Psoas muscle (tissue), 8 donors: ENCODE data around the gene CHD2. TPM values are rescaled to one million over a fixed set of nuclear protein-coding genes. Genes with fewer than 3 reads are reported as not detected.
A peak's percentile ranks its signal among the peaks of the same experiment; 100 is the strongest.

Experiments
- ATAC-seq, 4 donors: fragments of 200-7000 bp; cut with Tn5 transposase; one replicate each; pipeline ENCODE4 v1.9.1; 2020; ENCODE audit warnings: moderate library complexity in 3 of 4, mild to moderate bottlenecking in 2 of 4
- DNase-seq, 2 donors: peaks; one replicate each; pipeline ENCODE4 v3.0.0-alpha.2; 2020
- H3K27ac ChIP-seq: fragments of 200-600 bp; one replicate; pipeline ENCODE4 v1.8.0; 2022
- H3K27me3 ChIP-seq, 3 donors: fragments of 200-600 bp in 1 of 3; one replicate each; pipeline versions ENCODE4 v1.6.1 to v1.8.0; 2013 to 2022; ENCODE audit warnings: low read length in 2 of 3, mild to moderate bottlenecking in 2 of 3, moderate library complexity in 1 of 3; ENCODE audit not compliant: insufficient read depth in 3 of 3
- H3K36me3 ChIP-seq, 2 donors: fragments of 200-600 bp in 1 of 2; one replicate each; pipeline versions ENCODE4 v1.6.1 to v1.8.0; 2013 to 2022; ENCODE audit warnings: low read depth in 1 of 2, mild to moderate bottlenecking in 1 of 2, moderate library complexity in 1 of 2; ENCODE audit not compliant: insufficient read depth in 1 of 2
- H3K4me1 ChIP-seq: fragments of 200-600 bp; one replicate; pipeline ENCODE4 v1.8.0; 2022
- H3K4me3 ChIP-seq: fragments of 200-600 bp; one replicate; pipeline ENCODE4 v1.8.0; 2022; ENCODE audit warnings: mild to moderate bottlenecking
- H3K9me3 ChIP-seq: fragments of 200-600 bp; one replicate; pipeline ENCODE4 v1.8.0; 2022
- WGBS, 3 donors: extraction: QIAGEN DNeasy Blood & Tissue Kit; methylation state at CpG; one replicate each; pipeline versions ENCODE4 v1.1.6 to v1.1.7; 2013; 5-methylcytosine and 5-hydroxymethylcytosine counted together
- intact Hi-C, 2 donors: fragments of 100-400 bp; cut with DNase I; formaldehyde crosslinking; loops; one replicate each; pipeline versions ENCODE4 v1.11.0 to v1.14.2; 2022
- polyA plus RNA-seq, 3 donors: library from polyadenylated mRNA; stranded (reverse); fragments of 200-250 nt; gene quantifications; one replicate each; pipeline ENCODE4 v1.2.3, GENCODE V29; 2013
- total RNA-seq, 4 donors: library from RNA; stranded (reverse); fragmentation: NEBNext Ultra II Directional in 2 of 4; extraction: Animal tissue kit (Norgen Biotek cat#: 25700) in 2 of 4; gene quantifications; one replicate each; pipeline versions ENCODE4 v1.2.1 to v1.2.4, GENCODE V29; 2021 to 2023
- TF ChIP-seq, protein P1 (sequence below): fragments of 200-600 bp; IDR thresholded peaks from one replicate; pipeline ENCODE4 v1.8.0; 2022; ENCODE audit warnings: antibody characterized with exemption
- donor health status: healthy with polysubstance abuse.
- donor health status: DM: no; HTN: no; CAD: no; lungs with moderate emphysema.
- donor health status: Bipolar disorder and iron deficiency.
- donor health status: healthy.
- donor health status: DM: yes; HTN: yes; CAD: no.
- donor health status: DM: no; HTN: no; CAD: no.
- donor health status: DM: no; HTN: no; CAD: no.
- donor health status: DM: yes; HTN: yes; CAD: no.

Gene CHD2
- total and polyA plus RNA-seq, 7 donors, result 11.1 to 53.0 (median 40.9) TPM

DNA sequence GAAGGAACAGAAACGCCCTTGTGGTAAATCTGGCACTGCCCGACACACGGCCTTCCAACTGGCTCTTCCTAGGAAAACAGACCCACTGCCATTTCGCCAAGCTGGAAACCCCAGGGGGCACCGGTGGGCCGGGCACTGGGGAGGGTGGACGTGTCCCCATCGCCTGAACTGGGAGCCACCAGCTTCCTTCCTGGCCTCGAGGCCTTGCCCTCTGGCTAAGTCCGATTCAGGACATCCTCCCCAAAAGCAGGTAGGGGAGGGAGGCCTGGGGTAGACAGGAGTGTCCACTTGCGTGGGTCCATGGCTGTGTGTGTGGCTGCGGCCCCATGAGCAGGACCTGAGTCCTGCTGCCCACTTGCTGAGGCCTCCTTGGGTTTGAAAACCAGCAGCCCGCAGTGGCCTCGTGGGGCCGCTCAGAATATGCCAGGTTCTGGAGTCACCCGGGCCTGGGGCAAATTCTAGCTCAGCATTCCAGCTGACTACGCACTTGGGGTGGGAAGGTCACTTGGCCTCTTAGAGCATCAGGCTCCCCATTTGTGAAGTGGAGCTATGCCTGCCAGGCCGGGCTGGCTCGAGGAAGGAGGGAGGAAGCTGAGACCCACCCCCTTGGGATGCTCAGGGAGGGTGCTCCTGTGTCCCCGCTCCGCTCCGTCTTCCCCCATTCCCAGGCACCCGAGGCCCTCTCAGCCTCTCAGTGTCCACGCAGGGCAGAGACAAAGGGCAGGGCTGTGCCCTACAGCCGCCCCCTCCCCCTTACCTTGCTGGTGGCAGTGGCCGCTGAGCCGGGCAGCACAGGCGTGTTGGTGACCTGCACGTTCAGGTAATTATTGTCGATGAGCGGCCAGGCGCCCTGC is 151.3 kb downstream of the CHD2 start:
- H3K9me3 ChIP-seq, result no peaks in the 10 kb centered on the region
- peaks cover 0 to 83% of the 10 kb centered on the region in 2 donors for H3K36me3 ChIP-seq
- no peak for DNase-seq
- no peaks in the 10 kb centered on the region for H3K27me3 ChIP-seq
- TF ChIP-seq, protein P1, sequence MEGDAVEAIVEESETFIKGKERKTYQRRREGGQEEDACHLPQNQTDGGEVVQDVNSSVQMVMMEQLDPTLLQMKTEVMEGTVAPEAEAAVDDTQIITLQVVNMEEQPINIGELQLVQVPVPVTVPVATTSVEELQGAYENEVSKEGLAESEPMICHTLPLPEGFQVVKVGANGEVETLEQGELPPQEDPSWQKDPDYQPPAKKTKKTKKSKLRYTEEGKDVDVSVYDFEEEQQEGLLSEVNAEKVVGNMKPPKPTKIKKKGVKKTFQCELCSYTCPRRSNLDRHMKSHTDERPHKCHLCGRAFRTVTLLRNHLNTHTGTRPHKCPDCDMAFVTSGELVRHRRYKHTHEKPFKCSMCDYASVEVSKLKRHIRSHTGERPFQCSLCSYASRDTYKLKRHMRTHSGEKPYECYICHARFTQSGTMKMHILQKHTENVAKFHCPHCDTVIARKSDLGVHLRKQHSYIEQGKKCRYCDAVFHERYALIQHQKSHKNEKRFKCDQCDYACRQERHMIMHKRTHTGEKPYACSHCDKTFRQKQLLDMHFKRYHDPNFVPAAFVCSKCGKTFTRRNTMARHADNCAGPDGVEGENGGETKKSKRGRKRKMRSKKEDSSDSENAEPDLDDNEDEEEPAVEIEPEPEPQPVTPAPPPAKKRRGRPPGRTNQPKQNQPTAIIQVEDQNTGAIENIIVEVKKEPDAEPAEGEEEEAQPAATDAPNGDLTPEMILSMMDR, result no peak
- peaks cover 9% of the 10 kb centered on the region for H3K4me1 ChIP-seq
- H3K27ac ChIP-seq, result peak overlapping the region; percentile 46
- WGBS, 3 donors, result 60 to 76% (median 64%) methylated on average over 32 of the region's 32 CpGs
- intact Hi-C loops, result no loop called here
- H3K4me3 ChIP-seq, result no peak overlapping the region
- peak in 1 of 4 donors; percentile 6 for ATAC-seq

DNA sequence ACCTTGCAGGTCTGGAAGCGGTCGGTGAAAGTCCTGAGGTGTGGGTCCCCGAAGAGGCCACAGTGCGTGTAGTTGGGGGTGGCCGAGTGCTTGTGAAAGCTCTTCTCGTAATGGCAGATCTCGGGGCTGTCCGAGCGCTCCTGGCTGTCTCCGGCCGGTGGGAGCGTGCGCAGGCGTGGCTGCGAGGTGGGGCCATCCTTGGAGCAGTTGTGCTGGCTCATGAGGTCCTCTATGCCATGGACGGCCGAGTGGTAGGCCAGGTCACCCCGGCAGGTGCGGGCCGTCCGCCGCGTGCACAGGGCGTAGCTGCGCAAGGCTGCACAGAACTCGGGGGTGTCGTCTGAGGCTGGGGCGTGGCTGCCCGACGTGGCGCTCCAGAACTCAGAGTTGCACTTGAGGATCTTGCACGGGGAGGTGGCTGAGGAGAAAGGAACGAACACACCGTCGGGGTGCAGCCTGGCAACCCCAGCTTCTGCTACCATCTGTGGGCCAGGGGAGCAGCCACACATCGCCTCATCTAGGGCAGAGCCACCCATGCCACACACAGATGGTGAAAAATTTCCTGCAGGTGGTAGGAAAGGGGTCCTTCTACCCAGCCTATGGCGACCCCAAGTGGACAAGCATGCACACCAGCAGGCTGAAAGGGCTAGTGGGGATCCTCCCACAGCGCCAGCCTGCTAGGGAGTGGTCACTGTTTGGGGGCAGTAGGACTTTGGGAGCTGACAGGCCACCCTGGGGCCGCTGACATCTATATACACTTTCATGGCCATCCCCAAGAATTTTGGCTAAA is 152.2 kb downstream of the CHD2 start:
- intact Hi-C loops, result no loop called here
- Histone ChIP-seq H3K27me3 (no peaks in the 10 kb centered on the region), H3K36me3 (peaks cover 0 to 74% of the 10 kb centered on the region in 2 donors), H3K4me3 (no peak overlapping the region), H3K4me1 (peaks cover 18% of the 10 kb centered on the region), H3K9me3 (no peaks in the 10 kb centered on the region), H3K27ac (no peak overlapping the region)
- WGBS, 3 donors, result 85 to 87% (median 86%) methylated on average over 39 of the region's 39 CpGs
- TF ChIP-seq, protein P1, result no peak
- ATAC-seq (peak in 1 of 4 donors; percentile 3), DNase-seq (no peak)

DNA sequence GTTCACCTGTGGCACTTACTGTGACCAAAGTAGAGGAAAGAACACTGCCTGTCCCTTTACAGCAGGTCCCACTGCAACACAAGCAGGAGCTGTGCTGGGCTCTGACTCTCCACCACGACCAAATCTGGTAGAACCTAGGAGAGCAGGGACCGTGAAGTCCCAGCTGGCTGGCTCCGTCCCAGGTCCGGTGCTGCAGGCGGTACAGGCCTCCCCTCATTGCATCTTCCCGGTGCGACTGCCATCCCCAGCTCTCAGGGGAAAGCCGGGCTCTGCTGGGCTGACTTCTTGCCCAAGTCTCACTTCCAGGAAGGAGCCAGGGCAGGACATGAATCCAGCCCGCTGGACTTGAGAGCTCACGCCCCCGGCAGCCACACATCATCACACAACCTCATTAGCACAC is 155.1 kb downstream of the CHD2 start:
- DNase-seq, result no peak
- TF ChIP-seq, protein P1, result no peak
- Histone ChIP-seq H3K4me1 (peaks cover 44% of the 10 kb centered on the region), H3K36me3 (peaks cover 0 to 45% of the 10 kb centered on the region in 2 donors), H3K27me3 (no peaks in the 10 kb centered on the region), H3K4me3 (no peak overlapping the region), H3K27ac (peak overlapping the region; percentile 23), H3K9me3 (no peaks in the 10 kb centered on the region)
- 33 to 53% (median 35%) methylated on average over 11 of the region's 11 CpGs for WGBS, 3 donors
- ATAC-seq, result peak in 2 of 4 donors; percentile 6 to 12
- intact Hi-C loops, result no loop called here

DNA sequence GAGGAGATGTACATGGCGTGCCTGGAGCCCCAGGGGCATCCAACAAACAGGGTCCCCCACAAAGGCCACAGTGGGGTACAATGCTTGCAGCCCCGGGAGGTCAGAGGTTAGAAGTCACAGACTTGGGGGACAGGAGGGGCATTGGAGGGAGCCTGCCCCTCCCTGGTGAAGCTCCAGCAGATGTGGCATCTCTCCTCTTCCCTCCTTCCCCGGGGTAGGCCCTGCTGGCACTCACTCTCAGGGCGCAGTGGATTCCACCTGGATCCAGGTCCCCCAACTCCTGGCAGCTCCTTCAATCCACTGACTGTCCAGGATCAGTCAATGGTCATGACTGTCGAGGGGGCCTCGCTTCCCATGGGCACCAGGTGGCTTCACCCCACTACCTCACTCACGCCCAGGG is 156.7 kb downstream of the CHD2 start:
- no peak for ATAC-seq
- TF ChIP-seq, protein P1, result no peak
- Histone ChIP-seq H3K9me3 (no peaks in the 10 kb centered on the region), H3K27me3 (no peaks in the 10 kb centered on the region), H3K4me1 (peaks cover 59% of the 10 kb centered on the region), H3K4me3 (no peak overlapping the region), H3K36me3 (peaks cover 0 to 30% of the 10 kb centered on the region in 2 donors), H3K27ac (peak overlapping the region; percentile 53)
- intact Hi-C loops, result no loop called here
- no peak for DNase-seq
- WGBS, 3 donors, result 78 to 89% (median 86%) methylated on average over 7 of the region's 7 CpGs
